Measurements from ENCODE around the gene SYCP2L.

The SYCP2L gene

DNA sequence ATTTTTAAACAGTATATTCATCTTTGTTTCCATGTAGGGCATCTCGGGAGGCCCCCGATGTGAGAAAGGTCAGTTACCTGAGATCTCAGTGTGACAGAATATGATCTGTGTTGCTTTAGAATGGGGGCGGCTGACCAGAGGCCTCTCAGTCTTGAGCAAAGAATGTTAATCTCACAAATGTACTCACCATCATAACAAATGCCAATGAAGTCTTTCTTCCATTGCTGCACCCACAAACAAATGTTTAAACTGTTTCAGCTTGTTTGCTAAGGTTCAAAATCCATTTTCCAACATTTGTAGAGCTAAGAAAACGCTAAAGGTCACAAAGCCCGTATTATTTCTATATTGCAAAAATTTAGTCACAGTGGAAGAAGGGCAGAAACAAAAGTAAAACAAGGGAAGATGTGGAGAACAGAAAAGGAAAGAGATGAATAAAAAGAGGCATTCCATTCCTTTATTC lies 125.5 kb downstream of the SYCP2L start:
- no peak for DNase-seq

DNA sequence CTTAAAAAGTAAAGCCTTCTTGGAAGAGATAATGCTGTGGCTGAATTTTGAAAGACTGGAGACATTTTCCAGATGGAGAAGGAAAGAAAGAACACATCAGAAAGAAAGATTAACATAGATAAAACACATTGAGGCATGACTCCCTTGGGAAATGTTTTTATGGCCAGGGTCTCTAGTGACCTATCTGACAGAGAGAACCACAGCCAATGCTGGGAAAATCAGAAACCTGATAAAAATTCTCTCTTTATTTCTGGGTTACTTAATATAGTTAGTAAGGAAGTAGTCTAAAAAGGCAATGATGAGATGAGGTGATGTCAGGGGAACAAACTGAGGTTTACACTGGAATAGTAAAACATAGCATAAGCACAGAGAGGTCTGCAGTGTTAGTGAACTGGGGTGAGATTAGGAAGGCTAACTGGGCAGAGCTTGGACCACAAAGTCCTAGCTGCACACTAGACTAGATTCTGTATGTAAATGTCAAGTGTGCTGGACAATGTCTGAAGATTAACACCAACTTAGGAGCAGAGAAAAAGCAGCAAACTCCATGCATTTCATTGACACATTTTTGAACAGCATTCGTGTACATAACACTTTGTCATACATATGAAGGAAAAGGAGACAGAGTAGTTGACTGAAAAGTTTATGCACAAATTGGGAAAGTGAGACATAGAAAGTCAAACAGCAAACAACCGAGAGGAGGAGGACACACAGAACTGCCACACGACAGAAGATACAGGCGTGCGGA lies 126.3 kb downstream of the SYCP2L start:
- DNase-seq, result no peak

GRCh38 chr6:11013721-11014070 lies 126.8 kb downstream of the SYCP2L start:
- DNase-seq, result no peak

GRCh38 chr6:11015102-11015501 lies 128.2 kb downstream of the SYCP2L start:
- no peak for DNase-seq

GRCh38 chr6:11016452-11016851 lies 129.6 kb downstream of the SYCP2L start:
- no peak for DNase-seq

DNA sequence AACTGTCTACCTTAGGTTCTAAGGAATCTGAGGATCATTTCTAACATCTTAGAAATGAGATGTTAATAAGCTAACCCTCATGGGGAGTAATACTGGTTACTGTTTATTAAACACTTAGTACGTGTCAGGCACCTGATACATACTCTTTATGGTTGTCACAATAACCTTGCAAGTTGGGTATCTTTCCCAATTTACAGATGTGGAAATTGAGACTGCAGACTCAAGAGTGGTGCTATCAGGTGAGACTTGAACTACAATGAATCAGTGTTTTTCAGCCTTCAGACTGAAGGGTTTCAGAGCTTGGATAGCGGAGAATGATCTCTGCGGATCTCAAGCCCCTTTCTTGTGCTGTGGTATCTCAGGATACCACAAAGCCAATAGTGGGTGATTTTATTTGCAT lies 130.2 kb downstream of the SYCP2L start:
- DNase-seq, result no peak

GRCh38 chr6:11018225-11018624 lies 131.4 kb downstream of the SYCP2L start:
- no peak for DNase-seq

DNA sequence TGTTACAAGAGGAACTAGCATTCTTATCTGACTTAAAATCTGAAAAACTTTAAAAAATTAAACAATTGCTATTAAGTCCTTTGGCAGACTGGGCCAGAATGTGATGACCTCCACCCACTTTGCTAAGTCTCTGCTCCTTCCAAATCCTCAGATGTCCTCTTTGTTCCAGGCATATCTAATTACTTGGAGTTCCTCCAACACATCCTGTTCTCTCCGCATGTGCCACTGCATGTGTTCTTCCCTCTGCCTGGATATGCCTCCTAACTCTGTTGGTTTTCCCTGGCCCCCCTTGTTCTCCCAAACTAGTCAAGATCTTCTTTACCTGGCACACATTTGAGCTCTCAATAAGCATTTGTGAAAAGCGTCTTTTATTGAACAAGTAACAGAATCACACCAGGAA lies 134.2 kb downstream of the SYCP2L start:
- no peak for DNase-seq

DNA sequence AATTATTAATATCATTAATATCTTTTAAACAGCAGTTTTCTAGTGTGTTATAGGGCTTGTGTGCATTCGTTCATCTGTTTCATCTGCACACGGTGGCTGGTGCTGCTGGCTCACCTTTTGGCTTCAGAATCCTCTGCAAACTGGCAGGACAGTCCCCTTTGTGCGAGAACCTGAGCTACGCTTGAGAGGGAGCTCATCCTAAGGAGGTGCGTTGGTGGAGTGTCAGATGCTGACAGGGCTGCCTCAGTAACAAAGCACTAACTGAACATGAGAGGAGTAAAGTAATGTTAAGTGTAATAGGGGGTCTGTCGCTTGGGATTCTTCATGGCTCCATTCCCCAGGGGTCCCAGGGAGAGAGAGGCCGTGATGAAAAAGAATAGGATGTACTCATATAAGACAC lies 134.9 kb downstream of the SYCP2L start:
- no peak for DNase-seq

- DNase-seq, result no peak
Measured at GRCh38 chr6:11023032-11023431, 136.2 kb downstream of the SYCP2L start.

Data from NCI-H2171 (cell line).